NB4 (cell line): ENCODE results near the gene SIRPB2.
A peak's percentile ranks its signal among the peaks of the same experiment; 100 is the strongest.

Source experiments
- DNase-seq: peaks from one replicate; pipeline ENCODE4 v3.0.0; 2010; ENCODE audit warnings: low read depth
- H3K4me3 ChIP-seq: one replicate; pipeline ENCODE4 v1.5.1; 2011; ENCODE audit warnings: mild to moderate bottlenecking, low read depth, low read length, moderate library complexity
- CTCF ChIP-seq: IDR thresholded peaks from one replicate; pipeline ENCODE4 v1.5.1; 2012; ENCODE audit warnings: low read depth, low read length
- MYC ChIP-seq: IDR thresholded peaks from 2 replicates; pipeline ENCODE4 v1.6.1; 2011; ENCODE audit warnings: low read depth, low read length
- POLR2A ChIP-seq: IDR thresholded peaks from 2 replicates; pipeline ENCODE4 v1.6.1; 2011; ENCODE audit warnings: mild to moderate bottlenecking; ENCODE audit not compliant: insufficient read length; ENCODE audit errors: extremely low read depth
- TF ChIP-seq, protein P1 (sequence below): IDR thresholded peaks from 2 replicates; pipeline ENCODE4 v1.6.1; 2011; ENCODE audit warnings: low read depth, low read length

The SIRPB2 gene

DNA sequence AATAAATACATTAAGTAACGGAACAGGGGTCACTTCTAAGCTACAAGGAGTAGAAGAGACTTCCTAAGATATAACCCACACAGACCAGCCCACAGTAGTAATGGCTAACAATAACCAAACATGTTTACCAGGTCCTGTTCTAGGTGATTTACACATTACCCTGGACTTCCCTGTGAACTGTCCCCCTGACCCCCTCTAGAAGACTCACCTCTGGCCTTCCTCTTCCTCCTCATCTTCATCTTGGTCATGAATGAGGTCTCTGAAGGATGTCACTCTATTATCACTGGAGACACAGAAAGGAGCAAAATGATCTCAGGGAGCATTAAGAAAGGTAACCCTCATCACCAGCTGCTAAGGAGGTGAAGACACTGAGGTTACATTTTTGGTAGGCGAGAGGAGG is 33.2 kb downstream of the SIRPB2 start:
- TF ChIP-seq CTCF, result no peak
- TF ChIP-seq, protein P1, sequence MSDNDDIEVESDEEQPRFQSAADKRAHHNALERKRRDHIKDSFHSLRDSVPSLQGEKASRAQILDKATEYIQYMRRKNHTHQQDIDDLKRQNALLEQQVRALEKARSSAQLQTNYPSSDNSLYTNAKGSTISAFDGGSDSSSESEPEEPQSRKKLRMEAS, result no peak
- TF ChIP-seq POLR2A, result no peak
- TF ChIP-seq MYC, result no peak
- no peak for DNase-seq

GRCh38 chr20:1456300-1456699 is 34.9 kb downstream of the SIRPB2 start:
- no peak for TF ChIP-seq MYC
- TF ChIP-seq, protein P1, result no peak
- no peak overlapping the region for H3K4me3 ChIP-seq
- DNase-seq, result no peak

More for the DNA sequence above, 33.2 kb downstream of the SIRPB2 start:
- no peak overlapping the region for H3K4me3 ChIP-seq

- H3K4me3 ChIP-seq, result no peak overlapping the region
- no peak for TF ChIP-seq POLR2A
- TF ChIP-seq, protein P1, result no peak
- no peak for DNase-seq
Measured at GRCh38 chr20:1450926-1451491, 40.2 kb downstream of the SIRPB2 start.

DNA sequence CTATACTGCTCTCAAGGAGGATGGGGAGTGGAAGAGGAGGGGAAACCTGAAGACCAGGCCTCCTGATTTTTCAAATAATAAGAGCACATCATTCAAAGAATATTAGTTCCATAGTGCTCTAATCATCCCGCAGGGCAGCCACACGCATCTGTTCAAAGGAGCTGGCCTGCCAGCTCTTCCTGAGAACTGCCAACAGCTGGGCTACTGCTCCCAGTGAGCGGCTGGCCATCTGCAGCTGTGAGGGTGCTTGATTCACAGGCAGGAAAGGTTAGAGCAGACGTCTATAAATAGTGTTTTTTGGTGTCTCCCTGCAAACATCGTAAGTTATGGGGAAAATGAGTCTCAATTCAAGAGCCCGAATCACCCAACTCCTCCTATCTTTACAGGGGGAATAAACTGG is 41.9 kb downstream of the SIRPB2 start:
- no peak for TF ChIP-seq MYC
- no peak for TF ChIP-seq POLR2A
- TF ChIP-seq, protein P1, result no peak
- no peak for TF ChIP-seq CTCF
- DNase-seq, result no peak
- no peak overlapping the region for H3K4me3 ChIP-seq

DNA sequence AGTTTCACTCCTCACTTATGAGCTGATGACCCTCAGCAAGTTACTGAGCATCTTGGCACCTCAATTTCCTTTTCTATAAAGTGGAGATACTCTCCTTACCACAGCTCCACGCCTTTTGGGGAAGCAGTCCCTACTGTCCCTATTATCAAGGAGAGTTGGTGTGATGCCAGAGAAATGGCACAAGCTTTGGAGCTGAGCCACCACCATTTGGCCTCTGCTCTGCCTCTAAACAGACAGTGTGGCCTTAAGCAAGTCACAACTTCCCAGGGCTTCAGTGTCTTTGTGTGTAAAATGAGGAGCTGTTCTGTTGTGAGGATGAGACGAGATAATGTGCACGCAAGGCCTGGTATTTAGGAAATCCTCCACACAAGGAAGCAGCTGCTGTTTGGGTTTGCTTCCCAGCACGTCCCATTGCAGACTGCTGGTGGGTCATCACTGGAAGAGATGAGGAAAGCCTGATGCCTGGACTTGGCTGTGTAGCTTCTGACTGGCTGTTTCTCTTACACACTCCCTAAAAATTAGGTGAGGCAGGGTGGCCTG is 43.1 kb downstream of the SIRPB2 start:
- no peak for DNase-seq
- no peak overlapping the region for H3K4me3 ChIP-seq
- no peak for TF ChIP-seq POLR2A
- TF ChIP-seq CTCF, result no peak
- no peak for TF ChIP-seq MYC
- TF ChIP-seq, protein P1, result no peak

DNA sequence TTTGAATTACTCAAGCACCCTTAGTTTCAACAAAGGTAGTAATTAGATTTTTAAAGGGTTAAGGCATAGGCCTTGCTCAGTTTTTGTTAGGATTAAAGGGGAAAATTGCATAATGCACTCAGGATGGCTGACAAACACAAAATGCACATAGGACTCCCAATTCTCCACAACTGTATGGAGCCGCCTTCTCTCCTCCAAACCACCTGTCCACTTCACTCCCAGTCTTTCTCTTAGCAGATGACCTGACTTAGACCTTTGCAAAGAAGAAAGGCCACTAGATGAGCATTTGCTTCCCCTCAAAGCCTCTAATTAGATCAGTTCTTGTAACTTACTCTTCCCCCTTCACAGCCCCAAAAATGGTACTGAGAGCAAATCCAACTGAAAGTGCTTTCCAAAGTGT is 44.7 kb downstream of the SIRPB2 start:
- DNase-seq, result no peak
- H3K4me3 ChIP-seq, result no peak overlapping the region
- TF ChIP-seq, protein P1, result no peak
- no peak for TF ChIP-seq MYC
- no peak for TF ChIP-seq CTCF
- TF ChIP-seq POLR2A, result no peak

DNA sequence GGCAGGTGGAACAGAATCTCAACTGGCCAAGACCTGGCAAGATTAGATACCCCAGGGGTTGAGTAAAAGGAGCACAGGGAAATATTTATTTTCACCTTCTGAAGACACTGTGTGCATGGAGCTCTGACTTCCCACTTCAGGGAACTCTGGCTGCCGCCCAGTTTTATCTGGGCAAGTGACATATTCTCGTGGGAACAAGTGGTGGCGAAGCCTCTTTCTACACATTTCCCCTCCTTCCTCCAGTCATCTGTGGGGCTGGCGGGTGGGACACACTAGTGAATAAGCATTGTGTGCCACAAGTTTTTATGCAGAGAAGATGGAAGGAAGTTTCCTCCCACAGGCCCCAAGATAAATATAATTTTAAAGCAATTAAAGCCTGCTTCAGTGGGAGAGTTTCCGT is 48.1 kb downstream of the SIRPB2 start:
- peak; percentile 27 for DNase-seq
- no peak overlapping the region for H3K4me3 ChIP-seq
- TF ChIP-seq CTCF (no peak), MYC (no peak), POLR2A (no peak)
- TF ChIP-seq, protein P1, result no peak
